NB4 (cell line): ENCODE measurements around the gene LSM5.
"Not testable (repeated sequence)": the region's sequence is repeated elsewhere in the genome, so short reads cannot be mapped to it uniquely, and the experiment has no call there.

Experiments
- DNase-seq: peaks from one replicate; pipeline ENCODE4 v3.0.0; 2010; ENCODE audit warnings: low read depth
- H3K4me3 ChIP-seq: one replicate; pipeline ENCODE4 v1.5.1; 2011; ENCODE audit warnings: mild to moderate bottlenecking, low read depth, low read length, moderate library complexity
- CTCF ChIP-seq: IDR thresholded peaks from one replicate; pipeline ENCODE4 v1.5.1; 2012; ENCODE audit warnings: low read depth, low read length
- MAX ChIP-seq: IDR thresholded peaks from 2 replicates; pipeline ENCODE4 v1.6.1; 2011; ENCODE audit warnings: low read depth, low read length
- MYC ChIP-seq: IDR thresholded peaks from 2 replicates; pipeline ENCODE4 v1.6.1; 2011; ENCODE audit warnings: low read depth, low read length
- POLR2A ChIP-seq: IDR thresholded peaks from 2 replicates; pipeline ENCODE4 v1.6.1; 2011; ENCODE audit warnings: mild to moderate bottlenecking; ENCODE audit not compliant: insufficient read length; ENCODE audit errors: extremely low read depth

LSM5 gene

GRCh38 chr7:32477649-32477980 lies 12.6 kb downstream of the LSM5 start:
- DNase-seq = no peak
- no peak overlapping the region for H3K4me3 ChIP-seq
- TF ChIP-seq MYC (no peak), POLR2A (no peak), CTCF (no peak), MAX (no peak)

GRCh38 chr7:32476816-32477648 lies 13.1 kb downstream of the LSM5 start:
- no peak for DNase-seq
- no peak overlapping the region for H3K4me3 ChIP-seq
- TF ChIP-seq CTCF (no peak), MYC (no peak), MAX (no peak), POLR2A (no peak)

GRCh38 chr7:32474008-32474407 lies 16.2 kb downstream of the LSM5 start:
- no peak for DNase-seq
- TF ChIP-seq MYC = no peak
- no peak for TF ChIP-seq CTCF
- TF ChIP-seq MAX = no peak
- no peak overlapping the region for H3K4me3 ChIP-seq

- DNase-seq = no peak
- TF ChIP-seq MYC = no peak
- TF ChIP-seq CTCF = no peak
- TF ChIP-seq POLR2A = no peak
- TF ChIP-seq MAX = no peak
These were observed 18.2 kb downstream of the LSM5 start for GRCh38 chr7:32472015-32472414.

GRCh38 chr7:32470871-32471270 lies 19.3 kb downstream of the LSM5 start:
- H3K4me3 ChIP-seq = no peak overlapping the region
- TF ChIP-seq MYC (no peak), MAX (no peak)
- no peak for DNase-seq

More at GRCh38 chr7:32472015-32472414, 18.2 kb downstream of the LSM5 start:
- H3K4me3 ChIP-seq = no peak overlapping the region

GRCh38 chr7:32470004-32470403 lies 20.2 kb downstream of the LSM5 start:
- not testable (repeated sequence) for H3K4me3 ChIP-seq, DNase-seq

GRCh38 chr7:32464641-32465416 lies 25.4 kb downstream of the LSM5 start:
- H3K4me3 ChIP-seq, DNase-seq: not testable (repeated sequence)
